DMS 273 treated with DMSO at 0.1 percent for 48 hours (cell line): ENCODE data around the gene SLC26A11.
"Not testable (repeated sequence)": the region's sequence is repeated elsewhere in the genome, so short reads cannot be mapped to it uniquely, and the experiment has no call there.

Experiments
- DNase-seq: peaks from one replicate; lab custom pipeline; 2025; lab: John Stamatoyannopoulos, UW

SLC26A11 gene

DNA sequence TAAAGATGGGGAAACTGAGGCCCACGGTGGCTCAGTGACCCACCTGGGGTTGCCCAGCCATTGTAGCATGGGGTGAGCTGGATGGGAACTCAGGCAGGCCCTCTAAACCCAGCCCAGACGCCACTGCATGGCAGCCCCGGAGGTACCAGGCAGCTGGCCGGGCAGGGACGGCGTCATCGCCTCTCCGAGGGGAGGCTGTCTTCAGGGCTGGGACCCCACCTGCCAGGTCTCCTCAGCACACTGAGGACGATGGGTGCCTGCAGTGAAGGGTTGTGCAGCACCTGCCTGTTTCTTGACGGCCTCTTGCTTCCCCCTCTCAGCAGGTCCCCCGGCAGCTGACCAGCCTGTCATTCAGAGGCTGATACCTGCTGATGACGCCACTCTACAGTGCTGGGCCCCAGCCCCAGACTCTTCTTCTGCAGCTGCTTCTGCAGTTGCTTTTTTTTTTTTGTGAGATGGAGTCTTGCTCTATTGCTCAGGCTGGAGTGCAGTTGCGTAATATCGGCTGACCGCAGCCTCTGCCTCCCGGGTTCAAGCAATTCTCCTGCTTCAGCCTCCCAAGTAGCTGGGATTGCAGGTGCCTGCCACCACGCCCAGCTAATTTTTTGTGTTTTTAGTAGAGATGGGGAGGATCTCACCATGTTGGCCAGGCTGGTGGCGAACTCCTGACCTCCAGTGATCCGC, 65.2 kb downstream of the SLC26A11 start:
- no peak for DNase-seq

- no peak for DNase-seq
These were observed 66.4 kb downstream of the SLC26A11 start for GRCh38 chr17:80286638-80286960.

- DNase-seq, result no peak
These were observed 66.8 kb downstream of the SLC26A11 start for GRCh38 chr17:80287038-80287437.

DNA sequence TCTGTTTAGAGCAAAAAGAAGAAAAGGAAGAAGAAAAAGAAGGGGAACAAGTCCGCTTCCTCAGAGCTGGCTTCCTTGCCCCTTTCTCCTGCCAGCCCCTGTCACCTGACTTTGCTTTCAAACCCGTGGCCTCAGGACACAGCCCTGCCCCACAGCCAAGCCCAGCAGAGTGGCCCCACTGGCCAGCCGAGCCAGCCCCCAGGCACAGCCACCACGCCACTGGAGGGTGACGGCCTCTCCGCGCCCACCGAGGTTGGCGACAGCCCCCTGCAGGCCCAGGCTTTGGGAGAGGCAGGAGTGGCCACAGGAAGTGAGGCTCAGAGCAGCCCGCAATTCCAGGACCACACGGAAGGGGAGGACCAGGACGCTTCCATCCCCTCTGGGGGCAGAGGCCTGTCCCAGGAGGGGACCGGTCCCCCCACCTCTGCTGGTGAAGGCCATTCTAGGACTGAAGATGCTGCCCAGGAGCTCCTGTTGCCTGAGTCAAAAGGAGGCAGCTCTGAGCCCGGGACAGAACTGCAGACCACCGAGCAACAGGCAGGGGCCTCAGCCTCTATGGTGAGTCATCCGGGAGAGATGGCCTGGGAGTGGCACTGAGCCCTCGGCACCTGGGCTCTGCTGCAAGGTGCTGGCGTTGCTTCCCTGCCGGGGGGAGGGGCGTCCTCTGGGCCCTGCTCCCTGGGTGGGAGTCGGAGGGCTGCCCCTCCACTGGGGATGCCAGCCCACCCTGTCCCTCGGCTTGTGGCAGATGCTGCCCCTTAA, 67.8 kb downstream of the SLC26A11 start:
- DNase-seq, result no peak

DNA sequence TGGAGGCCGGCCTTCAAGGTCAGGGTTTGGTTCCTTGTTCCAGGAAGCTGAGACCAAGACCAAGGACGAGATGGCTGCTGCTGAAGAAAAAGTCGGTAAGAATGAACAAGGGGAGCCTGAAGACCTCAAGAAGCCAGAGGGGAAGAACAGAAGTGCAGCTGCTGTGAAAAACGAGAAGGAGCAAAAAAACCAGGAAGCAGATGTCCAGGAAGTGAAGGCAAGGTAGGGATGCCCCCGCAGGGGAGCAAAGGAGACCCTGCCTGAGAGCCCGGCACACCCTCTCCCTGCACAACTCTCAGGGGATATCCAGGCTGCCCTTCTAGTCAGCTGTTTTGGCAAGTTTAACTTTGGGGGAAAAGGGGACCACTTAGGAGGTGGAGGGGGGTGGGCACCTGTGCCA, 69.4 kb downstream of the SLC26A11 start:
- no peak for DNase-seq

GRCh38 chr17:80290156-80290555, 69.9 kb downstream of the SLC26A11 start:
- DNase-seq, result no peak

- DNase-seq, result no peak
These were observed 71.0 kb downstream of the SLC26A11 start for GRCh38 chr17:80291260-80291659.

DNA sequence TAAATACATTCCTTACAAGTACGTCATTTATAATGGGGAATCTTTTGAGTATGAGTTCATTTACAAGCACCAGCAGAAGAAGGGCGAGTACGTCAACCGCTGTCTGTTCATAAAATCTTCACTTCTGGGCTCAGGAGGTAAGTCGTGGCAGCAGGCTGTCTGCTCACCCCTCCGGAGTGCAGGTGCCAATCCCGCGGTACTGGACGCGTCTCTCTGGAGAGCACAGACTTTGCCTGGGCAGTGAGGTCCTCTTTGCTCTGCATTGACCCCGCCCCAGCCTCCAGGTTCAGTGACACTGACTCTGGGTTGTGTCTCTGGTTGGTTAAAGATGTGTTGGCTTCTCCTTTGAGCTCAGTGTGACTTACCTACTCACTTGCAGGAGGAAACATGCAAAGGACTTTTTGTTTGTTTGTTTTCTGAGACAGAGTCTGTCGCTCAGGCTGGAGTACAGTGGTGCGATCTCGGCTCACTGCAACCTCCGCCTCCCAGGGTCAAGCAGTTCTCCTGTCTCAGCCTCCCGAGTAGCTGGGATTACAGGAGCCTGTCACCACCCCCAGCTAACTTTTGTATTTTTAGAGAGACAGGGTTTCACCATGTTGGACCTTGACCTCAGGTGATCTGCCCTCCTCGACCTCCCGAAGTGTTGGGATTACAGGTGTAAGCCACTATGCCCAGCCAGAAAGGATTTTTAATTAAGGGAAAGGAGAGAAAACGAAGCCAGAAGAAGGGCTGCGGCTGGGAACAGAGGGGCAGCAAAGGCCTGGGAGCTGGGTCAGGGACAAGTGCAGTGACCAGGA, 71.7 kb downstream of the SLC26A11 start:
- DNase-seq, result no peak

GRCh38 chr17:80292521-80292971, 72.3 kb downstream of the SLC26A11 start:
- no peak for DNase-seq

GRCh38 chr17:80294210-80294609, 74.0 kb downstream of the SLC26A11 start:
- no peak for DNase-seq

- no peak for DNase-seq
These were observed 74.4 kb downstream of the SLC26A11 start for GRCh38 chr17:80294653-80295052.

DNA sequence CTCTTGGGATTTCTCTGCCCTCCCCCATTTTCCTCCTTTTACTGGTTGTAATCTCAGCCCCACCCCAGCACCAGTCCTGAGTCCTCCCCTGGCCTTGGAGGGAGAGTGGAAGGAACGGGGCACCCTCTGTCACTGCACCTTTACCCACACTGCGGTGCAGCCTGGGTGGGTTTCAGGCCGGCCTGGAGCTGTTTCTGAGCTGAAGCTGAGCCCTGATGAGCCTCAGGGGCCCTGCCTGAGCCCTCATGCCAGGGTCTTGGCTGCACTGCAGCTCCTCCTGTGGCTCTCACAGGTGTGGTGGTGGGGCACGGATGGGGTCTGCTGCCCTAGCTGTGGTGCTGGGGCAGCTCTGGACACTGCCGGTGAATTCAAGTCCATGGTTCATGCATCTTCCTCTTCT, 74.9 kb downstream of the SLC26A11 start:
- DNase-seq, result no peak

DNA sequence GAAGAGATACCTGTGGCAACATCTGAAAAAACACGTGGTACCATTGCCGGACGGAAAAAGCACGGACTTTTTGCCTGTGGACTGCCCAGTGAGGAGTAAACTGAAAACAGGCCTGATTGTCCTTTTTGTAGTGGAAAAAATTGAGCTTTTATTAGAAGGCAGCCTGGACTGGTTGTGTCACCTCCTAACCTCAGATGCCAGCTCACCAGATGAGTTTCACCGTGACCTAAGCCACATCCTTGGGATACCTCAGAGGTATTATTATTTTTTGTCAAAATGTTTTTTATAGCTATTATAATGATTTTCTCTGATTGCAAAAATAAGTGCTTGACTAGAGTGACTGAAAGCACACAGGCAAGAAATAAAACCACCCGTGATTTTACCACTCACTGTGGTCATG, 75.3 kb downstream of the SLC26A11 start:
- no peak for DNase-seq

DNA sequence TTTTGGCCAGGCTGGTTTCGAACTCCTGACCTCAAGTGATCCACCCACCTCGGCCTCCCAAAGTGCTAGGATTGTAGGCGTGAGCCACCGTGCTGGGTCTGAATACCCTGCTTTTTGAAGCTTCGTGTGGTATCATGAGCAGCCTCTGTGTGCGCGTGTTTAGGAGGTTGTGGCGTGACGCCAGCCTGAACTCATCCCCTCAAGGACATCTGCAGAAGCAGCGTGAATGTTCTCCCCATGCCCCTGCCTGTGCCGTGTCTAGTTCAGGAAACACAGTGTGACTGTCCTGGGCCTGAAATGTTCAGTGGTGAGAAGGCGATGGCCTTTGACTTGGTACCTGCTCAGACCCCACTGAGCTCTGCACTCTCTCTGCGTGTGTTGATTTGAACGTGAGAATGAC, 76.0 kb downstream of the SLC26A11 start:
- no peak for DNase-seq

GRCh38 chr17:80297996-80298560, 77.9 kb downstream of the SLC26A11 start:
- no peak for DNase-seq

GRCh38 chr17:80299350-80300100, 79.3 kb downstream of the SLC26A11 start:
- not testable (repeated sequence) for DNase-seq

- DNase-seq, result not testable (repeated sequence)
These were observed 80.5 kb downstream of the SLC26A11 start for GRCh38 chr17:80300756-80301155.
